HepG2 (cell line): ENCODE measurements around the gene SYCE3. TPM values are rescaled to one million over a fixed set of nuclear protein-coding genes. Genes with fewer than 3 reads are reported as not detected.

ENCODE experiments used
- ADNP ChIP-seq: sonication (generic); formaldehyde crosslinking; IDR thresholded peaks from 2 replicates; pipeline ENCODE4 v1.4.0; 2020; ENCODE audit warnings: missing genetic modification reagents
- CREB1 ChIP-seq, 2 experiments: fragments of 450-650 bp in 1 of 2; IDR thresholded peaks; 2 replicates each; pipeline ENCODE4 v1.6.1; 2016 to 2017; ENCODE audit warnings: control low read depth in 1 of 2, mild to moderate bottlenecking in 1 of 2, missing compliant biosample characterization in 1 of 2, missing genetic modification characterization in 1 of 2
- FIP1L1 ChIP-seq: fragments of 200-400 bp; formaldehyde crosslinking; IDR thresholded peaks from 2 replicates; pipeline ENCODE4 v1.6.1; 2018; ENCODE audit warnings: low read depth, mild to moderate bottlenecking, low read length, moderate library complexity, borderline replicate concordance; ENCODE audit not compliant: insufficient read depth
- HDAC1 ChIP-seq: sonication (generic); formaldehyde crosslinking; IDR thresholded peaks from 2 replicates; pipeline ENCODE4 v1.5.1; 2020; ENCODE audit warnings: mild to moderate bottlenecking, missing genetic modification reagents
- HNRNPUL1 ChIP-seq: fragments of 200-400 bp; formaldehyde crosslinking; IDR thresholded peaks from 2 replicates; pipeline ENCODE4 v1.6.1; 2017; ENCODE audit warnings: low read depth, mild to moderate bottlenecking, low read length, moderate library complexity
- KDM3A ChIP-seq: IDR thresholded peaks from 2 replicates; pipeline ENCODE4 v1.6.1; 2018; ENCODE audit warnings: low read depth, missing compliant biosample characterization
- KDM5B ChIP-seq: sonication (generic); formaldehyde crosslinking; IDR thresholded peaks from 2 replicates; pipeline ENCODE4 v1.4.0; 2020; ENCODE audit warnings: missing genetic modification reagents, mild to moderate bottlenecking, borderline replicate concordance
- MATR3 ChIP-seq: sonication (generic); formaldehyde crosslinking; IDR thresholded peaks from 2 replicates; pipeline ENCODE4 v1.4.0; 2020; ENCODE audit warnings: missing genetic modification reagents
- MED13 ChIP-seq: sonication (generic); formaldehyde crosslinking; IDR thresholded peaks from 2 replicates; pipeline ENCODE4 v1.5.0; 2020; ENCODE audit warnings: missing genetic modification reagents
- POLR2G ChIP-seq: fragments of 200-400 bp; formaldehyde crosslinking; IDR thresholded peaks from 2 replicates; pipeline ENCODE4 v1.6.1; 2018; ENCODE audit warnings: mild to moderate bottlenecking, low read depth, low read length, moderate library complexity
- SMARCE1 ChIP-seq: fragments of 450-650 bp; IDR thresholded peaks from 2 replicates; pipeline ENCODE4 v1.6.1; 2017; ENCODE audit warnings: borderline replicate concordance
- TEAD3 ChIP-seq: optimal IDR thresholded peaks from 2 replicates; pipeline ENCODE3; 2016; ENCODE audit warnings: borderline replicate concordance
- ZBTB1 ChIP-seq: sonication (generic); formaldehyde crosslinking; IDR thresholded peaks from 2 replicates; pipeline ENCODE4 v1.4.0; 2020; ENCODE audit warnings: missing genetic modification reagents, borderline replicate concordance
- ZNF460 ChIP-seq: sonication (generic); formaldehyde crosslinking; IDR thresholded peaks from 2 replicates; pipeline ENCODE4 v1.5.1; 2020; ENCODE audit warnings: missing genetic modification reagents, mild to moderate bottlenecking, borderline replicate concordance
- ZNF652 ChIP-seq: IDR thresholded peaks from 2 replicates; pipeline ENCODE4 v1.6.1; 2016; ENCODE audit warnings: low read depth, borderline replicate concordance
- ZNF777 ChIP-seq: sonication (generic); formaldehyde crosslinking; IDR thresholded peaks from 2 replicates; pipeline ENCODE4 v1.4.0; 2020; ENCODE audit warnings: missing genetic modification reagents
- ZNF781 ChIP-seq: sonication (generic); formaldehyde crosslinking; IDR thresholded peaks from 2 replicates; pipeline ENCODE4 v1.5.1; 2020; ENCODE audit warnings: borderline replicate concordance, mild to moderate bottlenecking, missing genetic modification reagents; ENCODE audit errors: not compliant biosample characterization
- polyA plus RNA-seq, 8 experiments: library from polyadenylated mRNA; depleted of rRNA in 3 of 8; stranded (reverse) in 7 of 8; unstranded in 1 of 8; fragments of >200 nt; fragmentation: Illumina TruSeq in 4 of 8; extraction: Trizol in 4 of 8; gene quantifications; 2 replicates each; pipeline versions ENCODE4 v1.2.1 to v1.2.3, GENCODE V29; 2011 to 2016; ENCODE audit warnings: low read depth in 4 of 8, missing spikeins in 1 of 8, mixed read lengths in 1 of 8; ENCODE audit not compliant: insufficient read depth in 1 of 8
- total RNA-seq, 5 experiments: library from RNA; depleted of rRNA; stranded (reverse); fragments of >200 nt; fragmentation: Illumina TruSeq; extraction: Trizol; gene quantifications; 2 replicates each; pipeline ENCODE4 v1.2.3, GENCODE V29; 2016; ENCODE audit warnings: low read depth in 1 of 5
- TF ChIP-seq, protein P1 (sequence below): sonication (generic); formaldehyde crosslinking; IDR thresholded peaks from 2 replicates; pipeline ENCODE4 v1.4.0; 2020; ENCODE audit warnings: missing genetic modification reagents, mild to moderate bottlenecking, borderline replicate concordance
- TF ChIP-seq, protein P2 (sequence below): sonication (generic); formaldehyde crosslinking; IDR thresholded peaks from 2 replicates; pipeline ENCODE4 v1.8.0; 2022; ENCODE audit warnings: mild to moderate bottlenecking, missing genetic modification reagents, moderate library complexity
- TF ChIP-seq, protein P3 (sequence below): sonication (generic); formaldehyde crosslinking; IDR thresholded peaks from 2 replicates; pipeline ENCODE4 v1.4.0; 2020; ENCODE audit warnings: missing genetic modification reagents, borderline replicate concordance
- TF ChIP-seq, protein P4 (sequence below): fragments of 450-650 bp; IDR thresholded peaks from 2 replicates; pipeline ENCODE4 v1.6.1; 2017

Gene SYCE3
- total and polyA plus RNA-seq, 2 of the 13 experiments (the other 11 are each of a cell fraction or from before 2014, with no cell fraction given) = not detected

DNA sequence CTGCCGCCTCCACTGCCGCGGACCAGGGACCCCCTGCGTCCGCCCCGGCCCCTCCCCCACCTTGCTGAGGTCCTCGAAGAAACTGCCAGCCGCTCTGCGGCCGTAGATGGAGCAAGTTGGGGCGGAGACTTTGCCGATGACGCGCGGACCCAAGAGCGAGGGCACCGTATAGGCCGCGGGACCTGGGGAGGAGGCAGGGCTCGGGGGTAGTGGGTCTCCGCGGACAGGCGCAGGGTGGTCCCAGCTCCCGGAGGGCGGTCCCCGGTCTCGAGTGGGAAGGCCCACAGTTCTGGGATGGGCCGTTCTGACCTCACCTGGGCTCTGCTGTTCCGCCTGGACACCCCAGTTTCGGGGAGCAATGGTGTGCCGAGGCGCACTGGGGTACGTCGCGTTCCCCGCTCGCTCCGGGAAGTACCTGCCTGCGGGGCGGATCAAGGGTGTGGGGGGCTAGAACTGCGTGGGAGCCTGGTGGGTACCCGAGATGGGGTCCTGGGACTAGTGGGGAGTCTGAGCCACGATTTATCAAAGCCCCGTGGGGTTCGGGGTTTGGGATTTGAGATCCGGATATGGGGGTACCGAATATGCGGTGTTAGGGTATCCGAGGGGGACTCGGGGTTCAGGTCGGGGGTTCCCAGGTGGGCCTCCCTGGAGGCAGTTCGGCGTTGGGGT, 31.7 kb downstream of the SYCE3 start (continued):
- TF ChIP-seq CREB1 (IDR thresholded peaks at IDR 0.05) (peak; percentile 45; the same call in 1 of the 2 replicates), CREB1 (CRISPR knock-in tag; IDR thresholded peaks at IDR 0.05) (no peak), ZNF781 (CRISPR knock-in tag) (no peak), FIP1L1 (no peak), MATR3 (CRISPR knock-in tag) (no peak), HDAC1 (peak; percentile 65), HNRNPUL1 (no peak), MED13 (CRISPR knock-in tag) (no peak), ZNF460 (CRISPR knock-in tag) (no peak), ADNP (CRISPR knock-in tag) (no peak), KDM3A (CRISPR knock-in tag) (no peak), TEAD3 (CRISPR knock-in tag) (no peak), ZNF652 (no peak), ZBTB1 (CRISPR knock-in tag) (no peak), POLR2G (peak; percentile 8; the same call in 1 of the 2 replicates), SMARCE1 (no peak), ZNF777 (CRISPR knock-in tag) (no peak; the same call in 1 of the 2 replicates), KDM5B (CRISPR knock-in tag) (no peak)
- TF ChIP-seq, protein P1, sequence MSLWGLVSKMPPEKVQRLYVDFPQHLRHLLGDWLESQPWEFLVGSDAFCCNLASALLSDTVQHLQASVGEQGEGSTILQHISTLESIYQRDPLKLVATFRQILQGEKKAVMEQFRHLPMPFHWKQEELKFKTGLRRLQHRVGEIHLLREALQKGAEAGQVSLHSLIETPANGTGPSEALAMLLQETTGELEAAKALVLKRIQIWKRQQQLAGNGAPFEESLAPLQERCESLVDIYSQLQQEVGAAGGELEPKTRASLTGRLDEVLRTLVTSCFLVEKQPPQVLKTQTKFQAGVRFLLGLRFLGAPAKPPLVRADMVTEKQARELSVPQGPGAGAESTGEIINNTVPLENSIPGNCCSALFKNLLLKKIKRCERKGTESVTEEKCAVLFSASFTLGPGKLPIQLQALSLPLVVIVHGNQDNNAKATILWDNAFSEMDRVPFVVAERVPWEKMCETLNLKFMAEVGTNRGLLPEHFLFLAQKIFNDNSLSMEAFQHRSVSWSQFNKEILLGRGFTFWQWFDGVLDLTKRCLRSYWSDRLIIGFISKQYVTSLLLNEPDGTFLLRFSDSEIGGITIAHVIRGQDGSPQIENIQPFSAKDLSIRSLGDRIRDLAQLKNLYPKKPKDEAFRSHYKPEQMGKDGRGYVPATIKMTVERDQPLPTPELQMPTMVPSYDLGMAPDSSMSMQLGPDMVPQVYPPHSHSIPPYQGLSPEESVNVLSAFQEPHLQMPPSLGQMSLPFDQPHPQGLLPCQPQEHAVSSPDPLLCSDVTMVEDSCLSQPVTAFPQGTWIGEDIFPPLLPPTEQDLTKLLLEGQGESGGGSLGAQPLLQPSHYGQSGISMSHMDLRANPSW = no peak
- TF ChIP-seq, protein P2, sequence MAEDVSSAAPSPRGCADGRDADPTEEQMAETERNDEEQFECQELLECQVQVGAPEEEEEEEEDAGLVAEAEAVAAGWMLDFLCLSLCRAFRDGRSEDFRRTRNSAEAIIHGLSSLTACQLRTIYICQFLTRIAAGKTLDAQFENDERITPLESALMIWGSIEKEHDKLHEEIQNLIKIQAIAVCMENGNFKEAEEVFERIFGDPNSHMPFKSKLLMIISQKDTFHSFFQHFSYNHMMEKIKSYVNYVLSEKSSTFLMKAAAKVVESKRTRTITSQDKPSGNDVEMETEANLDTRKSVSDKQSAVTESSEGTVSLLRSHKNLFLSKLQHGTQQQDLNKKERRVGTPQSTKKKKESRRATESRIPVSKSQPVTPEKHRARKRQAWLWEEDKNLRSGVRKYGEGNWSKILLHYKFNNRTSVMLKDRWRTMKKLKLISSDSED (CRISPR knock-in tag) = no peak
- TF ChIP-seq, protein P3, sequence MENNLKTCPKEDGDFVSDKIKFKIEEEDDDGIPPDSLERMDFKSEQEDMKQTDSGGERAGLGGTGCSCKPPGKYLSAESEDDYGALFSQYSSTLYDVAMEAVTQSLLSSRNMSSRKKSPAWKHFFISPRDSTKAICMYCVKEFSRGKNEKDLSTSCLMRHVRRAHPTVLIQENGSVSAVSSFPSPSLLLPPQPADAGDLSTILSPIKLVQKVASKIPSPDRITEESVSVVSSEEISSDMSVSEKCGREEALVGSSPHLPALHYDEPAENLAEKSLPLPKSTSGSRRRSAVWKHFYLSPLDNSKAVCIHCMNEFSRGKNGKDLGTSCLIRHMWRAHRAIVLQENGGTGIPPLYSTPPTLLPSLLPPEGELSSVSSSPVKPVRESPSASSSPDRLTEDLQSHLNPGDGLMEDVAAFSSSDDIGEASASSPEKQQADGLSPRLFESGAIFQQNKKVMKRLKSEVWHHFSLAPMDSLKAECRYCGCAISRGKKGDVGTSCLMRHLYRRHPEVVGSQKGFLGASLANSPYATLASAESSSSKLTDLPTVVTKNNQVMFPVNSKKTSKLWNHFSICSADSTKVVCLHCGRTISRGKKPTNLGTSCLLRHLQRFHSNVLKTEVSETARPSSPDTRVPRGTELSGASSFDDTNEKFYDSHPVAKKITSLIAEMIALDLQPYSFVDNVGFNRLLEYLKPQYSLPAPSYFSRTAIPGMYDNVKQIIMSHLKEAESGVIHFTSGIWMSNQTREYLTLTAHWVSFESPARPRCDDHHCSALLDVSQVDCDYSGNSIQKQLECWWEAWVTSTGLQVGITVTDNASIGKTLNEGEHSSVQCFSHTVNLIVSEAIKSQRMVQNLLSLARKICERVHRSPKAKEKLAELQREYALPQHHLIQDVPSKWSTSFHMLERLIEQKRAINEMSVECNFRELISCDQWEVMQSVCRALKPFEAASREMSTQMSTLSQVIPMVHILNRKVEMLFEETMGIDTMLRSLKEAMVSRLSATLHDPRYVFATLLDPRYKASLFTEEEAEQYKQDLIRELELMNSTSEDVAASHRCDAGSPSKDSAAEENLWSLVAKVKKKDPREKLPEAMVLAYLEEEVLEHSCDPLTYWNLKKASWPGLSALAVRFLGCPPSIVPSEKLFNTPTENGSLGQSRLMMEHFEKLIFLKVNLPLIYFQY (CRISPR knock-in tag) = no peak
- TF ChIP-seq, protein P4, sequence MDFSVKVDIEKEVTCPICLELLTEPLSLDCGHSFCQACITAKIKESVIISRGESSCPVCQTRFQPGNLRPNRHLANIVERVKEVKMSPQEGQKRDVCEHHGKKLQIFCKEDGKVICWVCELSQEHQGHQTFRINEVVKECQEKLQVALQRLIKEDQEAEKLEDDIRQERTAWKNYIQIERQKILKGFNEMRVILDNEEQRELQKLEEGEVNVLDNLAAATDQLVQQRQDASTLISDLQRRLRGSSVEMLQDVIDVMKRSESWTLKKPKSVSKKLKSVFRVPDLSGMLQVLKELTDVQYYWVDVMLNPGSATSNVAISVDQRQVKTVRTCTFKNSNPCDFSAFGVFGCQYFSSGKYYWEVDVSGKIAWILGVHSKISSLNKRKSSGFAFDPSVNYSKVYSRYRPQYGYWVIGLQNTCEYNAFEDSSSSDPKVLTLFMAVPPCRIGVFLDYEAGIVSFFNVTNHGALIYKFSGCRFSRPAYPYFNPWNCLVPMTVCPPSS = no peak
